Fibroblast of the aortic adventitia (primary cell): Measurements from ENCODE around the gene OTOP2. TPM values are rescaled to one million over a fixed set of nuclear protein-coding genes. Genes with fewer than 3 reads are reported as not detected.

Experiments used
- DNase-seq: peaks from one replicate; pipeline ENCODE4 v3.0.0-alpha.2; 2010; ENCODE audit warnings: low read depth
- H3K4me3 ChIP-seq: 2 replicates; pipeline ENCODE4 v1.5.1; 2011; ENCODE audit warnings: low read depth, mild to moderate bottlenecking, control low read depth, low read length, moderate library complexity
- total RNA-seq: library from RNA; depleted of rRNA; stranded (reverse); fragments of >200 nt; gene quantifications from 2 replicates; pipeline ENCODE4 v1.2.3, GENCODE V29; 2012; ENCODE audit warnings: low replicate concordance
- TF ChIP-seq, protein P1 (sequence below): IDR thresholded peaks from 2 replicates; pipeline ENCODE4 v1.5.1; 2011; ENCODE audit warnings: mild to moderate bottlenecking, low read length, control low read depth, inconsistent platforms; ENCODE audit not compliant: insufficient read depth

OTOP2 gene
- total RNA-seq, 1 donor, result not detected

DNA sequence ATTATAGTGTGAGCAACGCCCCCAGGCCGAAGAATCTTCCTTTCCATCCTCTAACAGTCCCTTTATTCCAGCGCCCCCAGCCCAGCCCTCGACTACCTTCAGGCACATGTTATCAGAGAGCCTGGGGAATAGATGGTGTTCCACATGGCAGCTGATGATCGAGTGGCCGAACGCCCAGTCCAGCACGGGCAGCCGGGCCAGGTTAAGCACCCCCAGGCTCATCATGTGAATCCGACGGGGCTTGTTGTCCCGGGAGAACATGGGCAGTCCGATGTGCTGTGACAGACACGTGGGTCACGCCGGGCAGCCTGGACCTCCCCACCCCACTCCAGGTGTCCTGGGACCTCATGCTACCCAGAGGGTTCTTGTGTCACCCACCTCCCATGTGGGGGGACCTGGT, 44.8 kb upstream of the OTOP2 start:
- TF ChIP-seq, protein P1, sequence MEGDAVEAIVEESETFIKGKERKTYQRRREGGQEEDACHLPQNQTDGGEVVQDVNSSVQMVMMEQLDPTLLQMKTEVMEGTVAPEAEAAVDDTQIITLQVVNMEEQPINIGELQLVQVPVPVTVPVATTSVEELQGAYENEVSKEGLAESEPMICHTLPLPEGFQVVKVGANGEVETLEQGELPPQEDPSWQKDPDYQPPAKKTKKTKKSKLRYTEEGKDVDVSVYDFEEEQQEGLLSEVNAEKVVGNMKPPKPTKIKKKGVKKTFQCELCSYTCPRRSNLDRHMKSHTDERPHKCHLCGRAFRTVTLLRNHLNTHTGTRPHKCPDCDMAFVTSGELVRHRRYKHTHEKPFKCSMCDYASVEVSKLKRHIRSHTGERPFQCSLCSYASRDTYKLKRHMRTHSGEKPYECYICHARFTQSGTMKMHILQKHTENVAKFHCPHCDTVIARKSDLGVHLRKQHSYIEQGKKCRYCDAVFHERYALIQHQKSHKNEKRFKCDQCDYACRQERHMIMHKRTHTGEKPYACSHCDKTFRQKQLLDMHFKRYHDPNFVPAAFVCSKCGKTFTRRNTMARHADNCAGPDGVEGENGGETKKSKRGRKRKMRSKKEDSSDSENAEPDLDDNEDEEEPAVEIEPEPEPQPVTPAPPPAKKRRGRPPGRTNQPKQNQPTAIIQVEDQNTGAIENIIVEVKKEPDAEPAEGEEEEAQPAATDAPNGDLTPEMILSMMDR, result no peak
- DNase-seq, result no peak
- no peak overlapping the region for H3K4me3 ChIP-seq

DNA sequence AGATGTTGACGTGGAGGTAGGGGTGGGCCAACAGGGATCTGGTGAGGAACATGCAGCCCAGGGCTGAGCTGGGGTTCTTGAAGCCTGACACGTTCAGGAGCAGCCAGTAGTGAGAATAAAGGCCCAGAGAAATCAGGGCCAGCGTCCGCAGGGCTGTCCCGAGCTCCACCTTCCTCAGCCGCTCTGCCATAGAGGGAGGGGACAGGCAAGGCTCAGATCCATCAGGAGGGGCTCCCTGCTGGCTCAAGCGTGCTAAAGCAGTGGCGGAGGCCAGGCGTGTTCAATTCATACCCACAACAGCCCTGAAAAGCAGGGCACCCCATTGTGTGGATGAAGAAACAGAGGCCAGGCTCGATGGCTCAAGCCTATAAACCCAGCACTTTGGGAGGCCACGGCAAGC, 43.0 kb upstream of the OTOP2 start:
- no peak for DNase-seq
- no peak overlapping the region for H3K4me3 ChIP-seq
- TF ChIP-seq, protein P1, result no peak

DNA sequence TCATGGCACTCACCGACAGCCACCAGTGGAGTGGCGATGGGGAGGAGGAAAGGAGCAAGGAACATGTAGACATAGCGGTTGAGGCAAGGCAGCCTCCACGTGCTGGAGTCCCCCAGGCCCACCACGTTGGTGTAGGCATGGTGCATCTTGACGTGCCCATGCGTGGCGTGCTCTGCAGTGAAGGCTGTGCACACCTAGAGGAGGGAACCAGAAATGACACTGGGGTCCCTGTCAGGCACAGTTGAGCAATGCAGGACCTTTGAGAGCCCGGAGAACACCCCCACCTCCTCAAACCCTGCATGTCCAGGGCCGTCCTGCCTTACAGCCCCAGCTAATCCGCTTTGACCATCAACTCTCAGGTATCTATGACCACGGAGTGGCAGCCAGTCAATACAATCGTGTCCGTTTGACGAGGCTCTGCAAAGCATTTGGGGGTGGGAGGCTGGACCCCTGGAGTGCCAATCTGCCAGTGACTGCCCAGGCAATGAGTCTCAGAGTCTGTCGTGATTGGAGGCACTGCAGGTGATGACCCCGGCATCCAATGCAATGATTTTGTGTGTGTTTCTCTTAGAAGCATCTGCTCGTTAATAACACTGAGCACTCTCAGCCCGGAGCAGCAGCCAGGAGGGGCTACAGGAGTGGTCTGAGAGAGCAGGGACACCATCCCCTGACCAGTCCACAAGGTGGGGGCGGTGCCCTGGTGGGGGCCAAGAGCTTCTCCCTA, 41.4 kb upstream of the OTOP2 start:
- TF ChIP-seq, protein P1, result no peak
- H3K4me3 ChIP-seq, result no peak overlapping the region
- DNase-seq, result no peak

DNA sequence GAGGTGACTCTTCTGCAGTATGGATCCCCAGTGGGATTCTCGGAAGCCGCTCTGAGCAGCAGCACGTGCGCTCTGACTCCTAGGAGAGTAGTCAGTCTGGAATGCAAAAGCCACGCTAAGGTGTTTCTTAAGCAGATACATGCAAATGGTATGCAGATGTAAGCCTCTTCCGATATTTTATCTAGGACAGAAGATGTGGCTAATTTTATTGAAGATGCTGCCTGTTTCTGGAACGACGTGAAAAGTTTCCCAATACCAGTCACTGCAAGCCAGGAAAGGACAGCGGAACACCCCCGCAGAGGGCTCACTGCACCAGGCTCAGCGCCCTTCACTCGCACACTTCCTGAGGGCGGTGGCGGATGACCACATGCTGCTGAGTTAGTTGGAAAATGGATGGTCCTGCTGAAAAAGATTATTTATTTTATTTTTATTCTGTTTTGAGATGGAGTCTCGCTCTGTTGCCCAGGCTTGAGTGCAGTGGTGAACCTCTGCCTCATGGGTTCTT, 40.8 kb upstream of the OTOP2 start:
- no peak overlapping the region for H3K4me3 ChIP-seq
- TF ChIP-seq, protein P1, result no peak
- no peak for DNase-seq

- TF ChIP-seq, protein P1, result no peak
- DNase-seq, result no peak
- no peak overlapping the region for H3K4me3 ChIP-seq
These were observed 35.6 kb upstream of the OTOP2 start for GRCh38 chr17:74888469-74888868.

- H3K4me3 ChIP-seq, result no peak overlapping the region
- DNase-seq, result no peak
- TF ChIP-seq, protein P1, result no peak
These were observed 33.5 kb upstream of the OTOP2 start for GRCh38 chr17:74890554-74890953.
